GM18867 (cell line): ENCODE results near the gene AICDA.
"Not testable (repeated sequence)": the region's sequence is repeated elsewhere in the genome, so short reads cannot be mapped to it uniquely, and the experiment has no call there.

Source experiments
- ATAC-seq: cut with Tn5 transposase; IDR thresholded peaks from one replicate; pipeline ENCODE4 v1.9.1; 2021; ENCODE audit warnings: mild to moderate bottlenecking, moderate library complexity; ENCODE audit not compliant: unreplicated experiment

The AICDA gene

DNA sequence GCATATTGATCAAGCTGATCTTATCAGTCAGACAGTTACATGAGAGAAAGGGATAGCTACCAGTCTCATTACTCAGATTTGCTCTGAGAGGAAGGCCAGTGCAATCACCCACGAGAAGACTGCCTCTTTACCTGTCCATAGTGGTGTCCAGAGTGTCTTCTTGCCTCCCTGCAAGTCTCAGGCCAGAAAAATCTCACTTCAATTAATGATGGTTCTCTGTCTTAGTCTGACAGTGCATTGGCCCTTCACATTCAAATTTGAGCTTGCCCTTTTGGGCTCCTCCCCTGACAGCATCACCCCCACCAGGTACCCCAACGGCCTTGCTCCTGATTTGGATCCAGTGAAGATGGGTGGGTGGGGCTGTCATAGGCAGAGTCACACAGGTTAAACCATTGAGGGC lies at the start of gene AICDA:
Gene AICDA (minus strand): TSS at position 231 of the 400 bp plus-strand sequence. CDS start 92 bp downstream, at position 139.
- no peak for ATAC-seq

DNA sequence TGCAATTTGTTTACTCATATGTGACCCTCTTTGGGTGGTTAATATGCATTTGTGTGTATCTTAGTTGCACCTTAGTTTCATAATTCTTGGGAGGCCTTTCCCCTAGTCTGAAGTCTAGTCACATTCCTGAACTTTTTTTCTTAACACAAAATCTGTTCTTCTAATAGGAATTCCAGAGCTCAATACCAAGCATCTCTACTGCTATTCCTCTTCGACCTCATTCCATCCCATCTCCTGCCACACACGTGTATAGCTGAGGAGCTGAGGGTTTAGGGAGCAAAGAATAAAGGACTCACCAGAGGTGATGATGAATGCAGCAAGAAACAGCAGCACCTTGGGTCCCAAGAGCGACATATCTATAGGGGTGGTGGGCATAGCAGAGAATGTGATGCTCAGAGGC lies 49.1 kb upstream of the AICDA start:
- no peak for ATAC-seq

DNA sequence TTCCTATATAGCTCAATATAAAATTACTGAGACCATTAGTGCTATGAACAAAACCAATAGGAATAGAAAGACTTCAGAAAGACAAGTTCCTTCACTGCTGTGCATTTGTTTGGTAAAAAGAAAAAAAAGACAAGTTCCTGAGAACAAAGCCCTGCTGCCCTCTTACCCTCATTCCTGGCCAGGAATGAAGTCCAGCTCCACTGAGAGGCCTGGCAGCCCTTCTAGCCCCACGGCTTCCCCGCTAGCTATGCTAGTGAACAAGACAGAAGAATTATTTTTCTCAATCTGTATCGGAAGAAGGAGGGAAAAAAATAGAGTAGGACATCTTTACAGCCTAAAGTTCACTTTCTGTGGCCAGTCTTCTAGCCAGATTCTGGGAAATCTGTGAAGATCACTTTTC lies 48.4 kb upstream of the AICDA start:
- ATAC-seq: no peak

DNA sequence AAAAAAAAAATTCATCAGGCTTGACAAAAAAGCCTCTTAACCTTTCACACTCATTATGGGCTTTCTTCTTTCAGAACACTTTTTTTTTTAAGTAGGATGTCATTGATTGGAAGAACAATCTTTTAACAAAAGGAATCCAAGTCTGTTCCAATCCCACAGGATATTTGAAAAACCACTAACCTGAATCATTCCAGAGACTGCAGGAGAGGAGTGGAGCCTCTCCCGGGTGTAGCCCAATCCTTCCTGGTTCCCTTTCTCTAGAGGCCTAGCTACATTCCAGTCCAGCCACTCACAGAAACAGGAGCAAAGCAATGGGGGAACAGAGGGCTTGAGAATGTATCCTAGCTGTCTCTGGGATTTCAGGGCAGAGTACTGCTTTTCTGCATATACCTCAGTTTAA lies 45.7 kb upstream of the AICDA start:
- ATAC-seq: no peak

DNA sequence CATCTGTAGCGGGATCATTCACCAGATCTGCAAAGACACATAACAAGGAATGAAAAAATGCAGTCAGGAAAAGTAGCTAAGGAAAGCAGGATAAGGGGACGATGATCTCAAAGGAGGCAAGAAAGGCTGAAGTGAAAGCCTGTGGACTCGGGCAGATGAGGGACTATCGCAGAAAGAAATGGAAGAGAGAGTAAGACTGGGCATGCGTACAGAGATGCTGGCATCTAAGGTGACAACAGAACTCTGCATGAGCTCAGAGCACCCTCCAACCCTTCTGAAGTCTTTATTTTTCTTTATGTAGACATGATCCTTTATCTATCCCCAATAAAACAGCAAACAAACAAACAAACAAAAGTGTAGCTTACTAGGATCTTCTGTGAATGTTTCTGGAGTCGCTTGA lies 42.8 kb upstream of the AICDA start:
- ATAC-seq: no peak

DNA sequence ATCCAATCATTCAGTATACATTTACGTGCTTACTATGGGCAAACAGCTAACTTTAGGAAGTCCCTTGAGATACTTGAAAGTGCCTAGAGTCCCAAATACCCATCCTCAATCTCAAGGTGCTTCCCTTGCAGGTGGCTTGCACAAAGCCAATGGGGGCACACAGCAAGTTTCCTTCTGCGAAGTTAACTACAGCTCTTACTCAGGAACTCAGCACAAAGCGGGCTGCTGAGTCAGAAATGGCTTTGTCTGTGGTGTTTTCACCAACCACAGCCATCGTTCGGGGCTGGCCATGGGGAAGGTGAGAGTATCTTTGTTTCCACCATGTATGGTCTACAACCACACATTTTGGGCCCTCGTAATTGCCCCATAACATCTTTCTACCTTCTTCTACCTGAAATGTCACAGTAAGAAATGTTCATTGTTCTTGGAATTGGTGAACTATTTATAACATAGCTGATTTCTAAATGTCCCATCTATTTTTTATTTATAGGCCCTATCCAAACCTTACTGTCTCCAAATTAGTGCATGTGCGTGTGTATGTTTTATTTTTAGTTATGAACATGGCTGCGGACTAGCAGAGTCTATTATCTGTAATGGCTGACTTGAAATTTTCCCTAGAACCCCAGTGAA lies 36.0 kb upstream of the AICDA start:
- ATAC-seq: peak; percentile 75

DNA sequence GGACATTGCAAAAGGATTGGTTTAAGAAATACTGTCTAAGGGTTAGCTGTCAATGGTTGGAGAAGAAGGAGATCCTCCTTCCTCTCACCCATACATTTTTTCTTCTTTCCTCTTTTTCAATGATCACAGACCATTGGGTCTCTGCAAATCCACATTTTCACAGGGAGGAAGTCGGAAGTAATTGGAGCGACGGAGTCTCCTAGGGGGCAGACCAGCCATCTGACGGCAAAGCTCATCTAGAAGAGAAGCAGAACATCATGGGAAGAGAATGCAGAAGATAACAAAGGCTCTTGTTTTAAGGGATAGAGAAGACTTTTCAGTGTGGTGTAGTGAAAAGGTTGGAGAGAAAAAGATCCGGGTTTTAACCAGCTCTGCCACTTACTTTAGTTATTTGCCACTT lies 35.3 kb upstream of the AICDA start:
- no peak for ATAC-seq

DNA sequence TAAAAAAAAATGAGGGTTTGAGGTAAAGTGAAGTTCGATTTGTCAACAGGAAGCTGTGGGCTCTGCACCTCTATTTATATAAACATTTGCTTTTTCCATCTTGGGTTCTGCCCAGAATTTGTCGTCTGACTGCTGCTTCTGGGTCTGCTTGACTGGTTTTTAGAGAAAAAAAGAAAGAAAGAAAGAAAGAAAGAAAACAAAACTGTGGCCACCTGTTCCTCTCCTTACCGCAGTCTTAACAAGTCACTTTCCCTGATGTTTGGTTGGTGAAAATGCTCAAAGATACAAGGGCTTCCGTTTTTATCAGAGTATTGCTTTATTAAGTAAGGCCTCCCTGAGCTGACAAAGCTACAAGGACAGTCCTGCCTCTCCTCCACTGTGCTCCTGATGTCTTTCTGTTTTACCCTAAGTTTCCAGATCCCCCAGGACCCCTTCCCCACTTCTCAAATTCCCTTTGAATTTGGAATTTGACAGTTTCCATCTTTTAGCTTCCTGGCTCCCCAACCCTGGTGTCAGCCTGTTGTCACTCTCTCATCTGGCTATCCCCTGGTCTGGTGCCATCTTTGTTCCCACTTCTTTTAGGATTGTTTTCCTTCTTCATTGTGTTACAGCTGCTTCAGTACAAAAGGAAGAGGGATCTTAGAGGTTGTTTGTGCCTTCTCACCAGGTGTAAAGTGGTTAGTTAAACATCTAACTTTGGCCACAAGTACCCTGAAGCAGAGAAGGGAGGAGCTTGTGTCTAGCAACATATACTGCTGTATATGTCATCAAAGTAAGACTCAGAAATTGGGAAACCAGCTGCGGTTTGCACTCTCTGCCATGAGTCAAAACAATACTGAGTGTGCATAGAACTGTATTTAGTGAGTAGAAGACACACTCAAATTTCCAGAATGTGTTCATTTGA lies 31.9 kb upstream of the AICDA start:
- peak; percentile 54 for ATAC-seq

DNA sequence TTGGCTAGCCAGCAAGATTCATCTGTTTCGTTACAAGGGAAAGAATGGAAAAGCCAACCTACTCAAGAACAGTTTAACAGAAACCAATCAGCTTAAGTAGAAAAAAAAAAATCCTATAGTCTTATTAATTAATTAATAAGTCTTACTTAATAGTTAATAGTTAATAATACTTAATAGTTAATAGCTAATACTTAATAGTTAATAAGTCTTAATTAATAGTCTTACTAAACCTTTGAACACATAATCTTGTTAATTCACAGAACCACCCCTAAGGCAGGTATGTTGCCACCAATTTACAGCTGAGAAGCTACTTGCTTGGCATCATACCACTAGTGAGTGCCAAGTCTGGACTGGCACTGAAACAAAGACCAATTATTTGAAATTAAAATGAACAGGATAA lies 30.1 kb upstream of the AICDA start:
- no peak for ATAC-seq

DNA sequence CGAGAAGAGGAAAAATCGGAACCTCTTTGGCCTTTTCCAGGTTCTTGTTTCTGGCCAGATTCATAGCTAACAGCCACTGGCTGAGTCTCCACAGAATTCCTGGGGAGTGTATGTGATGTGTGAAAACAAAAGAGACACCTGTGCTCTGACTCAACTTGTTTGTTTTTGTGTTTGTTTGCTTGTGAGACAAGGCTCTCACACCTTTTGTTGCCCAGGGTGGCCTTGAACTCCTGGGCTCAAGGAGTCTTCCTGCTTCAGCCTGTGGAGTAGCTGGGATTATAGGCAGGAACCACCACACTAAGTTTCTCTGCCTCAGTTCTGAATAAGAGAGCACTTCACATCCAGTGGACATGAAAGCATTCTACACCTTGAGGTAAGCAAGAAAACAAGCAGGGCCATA lies 27.3 kb upstream of the AICDA start:
- no peak for ATAC-seq

DNA sequence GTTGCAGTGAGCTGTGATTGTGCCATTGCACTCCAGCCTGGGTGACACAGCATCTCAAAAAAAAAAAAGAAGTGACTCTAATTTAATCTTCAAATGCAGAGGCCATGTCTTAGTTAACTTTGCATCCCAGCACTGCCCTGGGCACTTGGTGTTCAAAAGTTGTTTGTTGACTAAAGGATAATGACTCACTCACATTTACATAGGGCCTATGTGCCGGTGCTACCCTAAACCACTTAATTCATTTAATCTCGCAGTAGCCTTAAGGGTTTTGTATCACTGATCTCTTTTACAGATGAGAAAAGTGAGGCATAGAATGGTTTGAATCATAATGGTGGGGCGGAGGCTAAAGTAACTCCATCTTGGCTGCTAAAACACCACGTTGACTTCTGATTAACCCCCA lies 26.3 kb upstream of the AICDA start:
- ATAC-seq: no peak

DNA sequence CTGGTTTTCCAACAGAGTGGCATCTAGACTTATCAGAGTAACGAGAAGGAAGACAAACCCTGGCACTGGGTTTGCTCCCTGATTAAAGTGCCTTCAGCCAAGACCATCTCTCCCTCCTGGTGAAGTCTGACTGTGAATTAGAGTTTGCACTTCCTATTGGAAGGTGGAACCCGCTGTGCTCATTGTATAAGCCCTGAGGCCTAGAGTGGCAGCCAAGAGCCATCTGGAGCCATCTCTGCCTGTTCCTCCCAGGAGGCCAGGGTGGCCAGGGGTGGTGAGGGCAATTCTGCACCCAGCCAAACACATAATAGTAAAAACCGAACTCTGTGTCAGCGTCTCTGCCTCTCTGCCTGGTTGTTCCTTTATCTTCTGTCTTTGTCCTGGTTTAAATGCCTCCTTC lies 25.0 kb upstream of the AICDA start:
- ATAC-seq: no peak

DNA sequence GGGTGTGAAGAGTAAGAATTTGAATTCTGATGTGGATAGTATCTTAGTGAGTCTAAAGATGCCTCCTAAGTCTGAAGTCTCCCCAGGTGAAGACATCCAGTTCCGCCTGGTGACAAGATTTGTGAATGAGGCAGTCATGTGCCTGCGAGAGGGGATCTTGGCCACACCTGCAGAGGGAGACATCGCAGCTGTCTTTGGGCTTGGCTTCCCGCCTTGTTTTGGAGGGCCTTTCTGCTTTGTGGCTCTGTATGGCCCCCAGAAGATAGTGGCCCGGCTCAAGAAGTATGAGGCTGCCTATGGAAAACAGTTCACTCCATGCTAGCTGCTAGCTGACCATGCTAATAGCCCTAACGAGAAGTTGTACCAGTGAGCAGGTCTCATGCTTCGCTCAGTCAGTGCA lies 24.6 kb upstream of the AICDA start:
- ATAC-seq: no peak

DNA sequence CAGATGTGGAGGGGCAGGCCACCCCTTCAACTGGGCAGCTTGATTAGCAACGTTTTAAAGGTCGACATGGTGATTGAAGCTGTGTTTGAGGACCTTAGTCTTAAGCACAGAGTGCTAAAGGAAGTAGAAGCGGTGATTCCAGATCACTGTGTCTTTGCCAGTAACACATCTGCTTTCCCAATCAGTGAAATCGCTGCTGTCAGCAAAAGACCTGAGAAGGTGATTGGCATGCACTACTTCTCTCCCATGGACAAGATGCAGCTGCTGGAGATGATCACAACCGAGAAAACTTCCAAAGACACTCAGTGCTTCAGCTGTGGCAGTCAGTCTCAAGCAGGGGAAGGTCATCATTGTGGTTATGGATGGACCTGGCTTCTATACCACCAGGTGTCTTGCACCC lies 23.9 kb upstream of the AICDA start:
- ATAC-seq: no peak

DNA sequence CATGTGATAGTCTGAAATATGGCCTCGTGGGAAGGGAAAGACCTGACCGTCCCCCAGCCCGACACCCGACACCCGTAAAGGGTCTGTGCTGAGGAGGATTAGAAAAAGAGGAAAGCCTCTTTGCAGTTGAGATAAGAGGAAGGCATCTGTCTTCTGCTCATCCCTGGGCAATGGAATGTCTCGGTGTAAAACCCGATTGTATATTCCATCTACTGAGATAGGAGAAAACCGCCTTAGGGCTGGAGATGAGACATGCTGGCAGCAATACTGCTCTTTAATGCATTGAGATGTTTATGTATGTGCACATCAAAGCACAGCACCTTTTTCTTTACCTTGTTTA lies 23.3 kb upstream of the AICDA start:
- not testable (repeated sequence) for ATAC-seq

DNA sequence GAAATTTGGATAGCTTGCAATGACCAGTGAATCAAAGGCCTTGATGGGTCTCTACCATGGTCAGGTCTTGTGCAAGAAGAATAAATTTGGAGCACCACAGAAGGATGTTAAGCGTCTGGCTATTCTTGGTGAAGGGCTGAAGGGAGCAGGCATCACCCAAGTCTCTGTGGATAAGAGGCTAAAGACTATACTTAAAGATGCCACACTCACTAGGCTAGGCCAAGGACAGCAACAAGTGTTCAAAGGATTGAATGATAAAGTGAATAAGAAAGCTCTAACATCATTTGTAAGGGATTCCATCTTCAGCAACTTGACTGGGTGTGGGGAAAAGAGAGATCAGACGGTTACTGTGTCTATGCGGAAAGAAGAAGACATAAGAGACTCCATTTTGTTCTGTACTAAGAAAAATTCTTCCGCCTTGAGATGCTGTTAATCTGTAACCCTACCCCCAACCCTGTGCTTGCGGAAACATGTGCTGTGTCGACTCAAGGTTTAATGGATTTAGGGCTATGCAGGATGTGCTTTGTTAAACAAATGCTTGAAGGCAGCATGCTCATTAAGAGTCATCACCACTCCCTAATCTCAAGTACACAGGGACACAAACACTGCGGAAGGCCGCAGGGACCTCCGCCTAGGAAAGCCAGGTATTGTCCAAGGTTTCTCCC lies 22.8 kb upstream of the AICDA start:
- ATAC-seq: not testable (repeated sequence)

DNA sequence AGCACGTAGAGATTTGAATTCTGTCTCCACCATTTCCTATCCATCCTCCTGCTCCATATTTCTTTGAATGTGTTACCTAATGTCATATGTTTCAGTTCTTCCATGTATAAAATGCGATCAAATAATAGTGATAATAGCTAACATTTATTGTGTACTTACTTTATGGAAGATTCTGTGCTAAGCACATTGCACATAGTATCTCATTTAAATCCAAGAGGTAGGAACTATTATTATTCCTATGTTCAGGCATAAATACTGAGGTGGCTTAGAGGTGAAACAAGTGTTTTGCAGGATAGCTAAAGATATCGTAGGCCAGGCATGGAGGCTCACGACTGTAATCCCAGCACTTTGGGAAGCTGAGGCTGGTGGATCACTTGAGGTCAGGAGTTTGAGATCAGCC lies 17.5 kb upstream of the AICDA start:
- ATAC-seq: no peak

DNA sequence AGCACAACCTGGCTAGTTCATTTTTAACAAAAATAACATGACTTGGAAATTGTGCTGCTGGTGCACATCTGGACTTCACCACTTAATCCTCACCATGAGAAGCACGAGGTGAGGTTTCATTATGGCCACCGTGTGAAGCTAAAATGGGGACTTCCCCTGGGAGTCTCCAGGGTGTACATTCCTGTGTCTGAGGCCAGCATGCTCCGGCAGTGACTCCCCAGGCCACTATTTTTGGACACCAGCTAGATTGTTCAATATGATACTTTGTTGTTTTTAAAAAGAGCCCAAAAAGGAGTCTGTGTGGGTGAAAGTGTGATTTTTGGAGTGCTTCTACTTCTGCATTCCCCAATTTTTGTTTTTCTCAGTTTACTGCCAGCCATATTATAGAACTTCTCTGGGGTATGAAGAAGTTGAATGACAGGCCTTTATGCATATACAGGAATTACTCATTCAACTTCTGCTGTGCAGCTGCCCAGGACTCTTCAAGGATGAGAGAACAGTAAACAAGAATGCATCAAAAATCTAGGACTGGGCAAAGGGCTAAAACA lies 16.9 kb upstream of the AICDA start:
- peak; percentile 91 for ATAC-seq

DNA sequence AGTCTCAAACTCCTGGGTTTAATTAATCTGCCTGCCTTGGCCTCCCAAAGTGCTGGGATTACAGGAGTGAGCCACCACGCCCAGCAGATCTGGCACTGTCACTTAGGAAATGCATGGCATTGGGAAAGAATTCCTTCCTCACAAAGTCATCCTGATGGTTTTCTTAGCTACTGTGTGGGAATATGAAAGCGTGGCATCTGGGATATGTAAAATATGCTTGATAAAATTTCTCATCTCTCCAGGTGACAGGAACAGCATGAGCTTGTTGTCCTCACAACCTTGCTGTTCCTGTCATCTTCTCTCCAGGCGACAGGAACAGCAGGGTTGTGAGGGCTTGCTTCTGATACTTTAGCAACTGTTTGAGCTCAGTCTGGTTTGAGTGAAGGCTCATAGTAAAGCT lies 16.1 kb upstream of the AICDA start:
- no peak for ATAC-seq

DNA sequence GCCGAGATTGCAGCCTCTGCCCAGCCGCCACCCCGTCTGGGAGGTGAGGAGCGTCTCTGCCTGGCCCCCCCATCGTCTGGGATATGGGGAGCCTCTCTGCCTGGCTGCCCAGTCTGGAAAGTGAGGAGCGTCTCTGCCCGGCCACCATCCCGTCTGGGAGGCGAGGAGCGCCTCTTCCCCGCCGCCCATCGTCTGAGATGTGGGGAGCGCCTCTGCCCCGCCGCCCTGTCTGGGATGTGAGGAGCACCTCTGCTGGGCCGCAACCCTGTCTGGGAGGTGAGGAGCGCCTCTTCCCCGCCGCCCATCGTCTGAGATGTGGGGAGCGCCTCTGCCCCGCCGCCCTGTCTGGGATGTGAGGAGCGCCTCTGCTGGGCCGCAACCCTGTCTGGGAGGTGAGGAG lies 12.1 kb upstream of the AICDA start:
- not testable (repeated sequence) for ATAC-seq

DNA sequence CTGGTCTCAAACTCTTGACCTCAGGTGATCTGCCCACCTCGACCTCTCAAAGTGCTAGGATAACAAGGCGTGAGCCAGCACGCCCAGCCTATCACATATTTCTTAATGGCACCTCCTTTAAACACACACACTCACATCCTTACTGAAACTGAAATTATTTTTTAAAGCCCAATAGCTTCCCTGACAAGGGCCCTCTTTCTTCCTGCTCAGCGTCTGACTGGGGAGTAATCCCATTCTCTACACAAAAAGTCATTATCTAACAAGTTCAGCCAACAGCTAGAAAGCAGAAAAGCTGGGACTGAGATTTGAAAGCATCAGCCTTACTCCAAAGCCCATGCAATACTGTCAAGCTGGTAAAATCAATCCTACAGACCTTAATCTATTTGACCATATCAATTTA lies 10.0 kb upstream of the AICDA start:
- no peak for ATAC-seq

DNA sequence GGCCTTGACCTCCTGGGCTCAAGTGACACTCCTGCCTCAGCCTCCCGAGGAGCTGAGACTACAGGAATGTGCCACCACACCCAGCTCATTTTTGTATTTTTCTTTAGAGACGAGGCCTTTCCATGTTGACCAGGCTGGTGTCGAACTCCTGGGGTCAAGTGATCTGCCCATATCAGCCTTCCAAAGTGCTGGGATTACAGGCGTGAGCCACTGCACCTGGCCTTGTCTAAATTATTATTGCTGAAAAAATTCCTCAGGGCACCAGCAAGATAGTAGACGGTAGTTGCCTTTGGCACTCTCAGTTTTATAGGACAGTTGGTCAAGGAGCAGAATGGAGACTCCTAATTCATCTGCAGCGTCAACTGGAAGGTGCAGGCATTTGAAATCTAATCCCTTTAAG lies 2.5 kb upstream of the AICDA start:
- ATAC-seq: no peak
